ENCODE data around the gene TTC14. TPM values are rescaled to one million over a fixed set of nuclear protein-coding genes. Genes with fewer than 3 reads are reported as not detected.

Gene TTC14
- total and polyA plus RNA-seq, 2 of the 13 experiments (the other 11 are each of a cell fraction or from before 2014, with no cell fraction given), result 28.1 to 35.9 TPM

DNA sequence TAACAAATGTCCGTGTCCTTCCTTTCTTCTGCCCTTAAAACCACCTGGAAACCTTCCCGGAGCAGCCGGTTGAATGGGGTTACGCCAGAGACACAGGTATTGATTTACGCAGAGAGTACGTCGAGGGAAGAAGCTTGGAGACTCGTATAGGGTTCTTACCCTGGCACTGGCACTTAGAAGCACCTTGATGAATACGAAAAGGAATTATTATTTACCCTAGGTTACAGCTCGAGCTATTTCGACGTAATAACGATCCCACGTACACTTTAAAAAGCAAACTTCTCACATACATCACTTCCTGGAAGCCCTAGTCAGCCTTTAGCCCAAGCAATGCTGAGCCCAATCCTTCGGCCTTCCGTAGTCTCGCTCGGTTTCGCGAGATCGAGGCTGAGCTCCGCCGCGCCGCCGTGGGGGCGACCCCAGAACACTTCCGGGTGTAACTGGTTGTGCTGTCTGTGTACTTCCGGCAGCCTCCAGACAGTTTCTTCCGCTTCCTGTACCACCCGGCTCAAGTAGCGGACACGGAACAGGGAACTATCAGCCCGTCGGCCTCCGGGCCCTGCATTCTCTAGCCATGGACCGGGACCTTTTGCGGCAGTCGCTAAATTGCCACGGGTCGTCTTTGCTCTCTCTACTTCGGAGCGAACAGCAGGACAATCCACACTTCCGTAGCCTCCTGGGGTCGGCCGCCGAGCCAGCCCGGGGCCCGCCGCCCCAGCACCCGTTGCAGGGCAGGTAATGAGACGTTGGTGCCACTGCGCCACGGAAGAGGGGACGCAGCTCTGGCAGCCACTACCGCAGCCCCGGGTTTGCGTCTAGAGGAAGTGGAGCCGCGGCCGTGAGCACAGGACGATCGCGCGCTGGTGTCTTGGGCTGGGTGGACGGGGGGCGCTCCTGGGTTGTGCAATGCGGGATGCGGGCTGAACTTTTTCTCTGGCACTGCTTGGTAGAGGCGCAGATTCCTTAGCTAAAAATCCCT, at the start of gene TTC14 (continued):
- TF ChIP-seq ZNF567 (CRISPR knock-in tag; IDR thresholded peaks at IDR 0.05; ENCODE audit: borderline replicate concordance) (no peak), MEIS1 (CRISPR knock-in tag; IDR thresholded peaks at IDR 0.05; ENCODE audit: borderline replicate concordance) (no peak), PITX1 (CRISPR knock-in tag; IDR thresholded peaks at IDR 0.05) (peak; percentile 57; the same call in 1 of the 2 replicates), SMAD1 (CRISPR knock-in tag; IDR thresholded peaks at IDR 0.05; ENCODE audit: borderline replicate concordance, low read depth) (0 out of 2 replicates have a peak, but pooled peaks have one; percentile 81), ATAD3A (CRISPR knock-in tag; IDR thresholded peaks at IDR 0.05) (no peak), ZNF703 (CRISPR knock-in tag; IDR thresholded peaks at IDR 0.05; ENCODE audit: borderline replicate concordance) (peak; percentile 1; the same call in 1 of the 2 replicates), TARDBP (CRISPR knock-in tag; IDR thresholded peaks at IDR 0.05) (peak; percentile 84), ZNF652 (CRISPR knock-in tag; IDR thresholded peaks at IDR 0.05; ENCODE audit: borderline replicate concordance, low read depth) (no peak), ISX (CRISPR knock-in tag; conservative IDR thresholded peaks at IDR 0.05) (peak; percentile 90; the same call in 1 of the 2 replicates), KDM5A (IDR thresholded peaks at IDR 0.05; ENCODE audit: borderline replicate concordance, low read length) (peak; percentile 84), PHF8 (CRISPR knock-in tag; IDR thresholded peaks at IDR 0.05) (peak; percentile 93), HDAC1 (CRISPR knock-in tag; IDR thresholded peaks at IDR 0.05) (peak; percentile 76), WIZ (CRISPR knock-in tag; IDR thresholded peaks at IDR 0.05) (peak; percentile 92; the same call in 1 of the 2 replicates), ZMYM3 (CRISPR knock-in tag; IDR thresholded peaks at IDR 0.05) (peak; percentile 33; the same call in 1 of the 2 replicates), ASH2L (IDR thresholded peaks at IDR 0.05; ENCODE audit: insufficient read length, low read depth, low read length) (peak; percentile 94), AGO2 (optimal IDR thresholded peaks at IDR 0.05; ENCODE audit: low read depth, low read length) (peak; percentile 69), ZFP82 (CRISPR knock-in tag; IDR thresholded peaks at IDR 0.05; ENCODE audit: borderline replicate concordance) (peak; percentile 78; the same call in 1 of the 2 replicates), SIN3A (IDR thresholded peaks at IDR 0.05; ENCODE audit: borderline replicate concordance, low read depth, low read length) (peak; percentile 64; the same call in 1 of the 2 replicates), ATRX (CRISPR knock-in tag; IDR thresholded peaks at IDR 0.05; ENCODE audit: borderline replicate concordance) (no peak), FOXA1 (IDR thresholded peaks at IDR 0.05) (no peak), FOXA1 (CRISPR knock-in tag; IDR thresholded peaks at IDR 0.05) (peak; percentile 74)
- TF ChIP-seq, protein P1, sequence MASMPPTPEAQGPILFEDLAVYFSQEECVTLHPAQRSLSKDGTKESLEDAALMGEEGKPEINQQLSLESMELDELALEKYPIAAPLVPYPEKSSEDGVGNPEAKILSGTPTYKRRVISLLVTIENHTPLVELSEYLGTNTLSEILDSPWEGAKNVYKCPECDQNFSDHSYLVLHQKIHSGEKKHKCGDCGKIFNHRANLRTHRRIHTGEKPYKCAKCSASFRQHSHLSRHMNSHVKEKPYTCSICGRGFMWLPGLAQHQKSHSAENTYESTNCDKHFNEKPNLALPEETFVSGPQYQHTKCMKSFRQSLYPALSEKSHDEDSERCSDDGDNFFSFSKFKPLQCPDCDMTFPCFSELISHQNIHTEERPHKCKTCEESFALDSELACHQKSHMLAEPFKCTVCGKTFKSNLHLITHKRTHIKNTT (CRISPR knock-in tag; IDR thresholded peaks at IDR 0.05), result no peak
- TF ChIP-seq, protein P2, sequence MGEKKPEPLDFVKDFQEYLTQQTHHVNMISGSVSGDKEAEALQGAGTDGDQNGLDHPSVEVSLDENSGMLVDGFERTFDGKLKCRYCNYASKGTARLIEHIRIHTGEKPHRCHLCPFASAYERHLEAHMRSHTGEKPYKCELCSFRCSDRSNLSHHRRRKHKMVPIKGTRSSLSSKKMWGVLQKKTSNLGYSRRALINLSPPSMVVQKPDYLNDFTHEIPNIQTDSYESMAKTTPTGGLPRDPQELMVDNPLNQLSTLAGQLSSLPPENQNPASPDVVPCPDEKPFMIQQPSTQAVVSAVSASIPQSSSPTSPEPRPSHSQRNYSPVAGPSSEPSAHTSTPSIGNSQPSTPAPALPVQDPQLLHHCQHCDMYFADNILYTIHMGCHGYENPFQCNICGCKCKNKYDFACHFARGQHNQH (CRISPR knock-in tag; IDR thresholded peaks at IDR 0.05), result peak; percentile 83; the same call in 1 of the 2 replicates
- TF ChIP-seq, protein P3, sequence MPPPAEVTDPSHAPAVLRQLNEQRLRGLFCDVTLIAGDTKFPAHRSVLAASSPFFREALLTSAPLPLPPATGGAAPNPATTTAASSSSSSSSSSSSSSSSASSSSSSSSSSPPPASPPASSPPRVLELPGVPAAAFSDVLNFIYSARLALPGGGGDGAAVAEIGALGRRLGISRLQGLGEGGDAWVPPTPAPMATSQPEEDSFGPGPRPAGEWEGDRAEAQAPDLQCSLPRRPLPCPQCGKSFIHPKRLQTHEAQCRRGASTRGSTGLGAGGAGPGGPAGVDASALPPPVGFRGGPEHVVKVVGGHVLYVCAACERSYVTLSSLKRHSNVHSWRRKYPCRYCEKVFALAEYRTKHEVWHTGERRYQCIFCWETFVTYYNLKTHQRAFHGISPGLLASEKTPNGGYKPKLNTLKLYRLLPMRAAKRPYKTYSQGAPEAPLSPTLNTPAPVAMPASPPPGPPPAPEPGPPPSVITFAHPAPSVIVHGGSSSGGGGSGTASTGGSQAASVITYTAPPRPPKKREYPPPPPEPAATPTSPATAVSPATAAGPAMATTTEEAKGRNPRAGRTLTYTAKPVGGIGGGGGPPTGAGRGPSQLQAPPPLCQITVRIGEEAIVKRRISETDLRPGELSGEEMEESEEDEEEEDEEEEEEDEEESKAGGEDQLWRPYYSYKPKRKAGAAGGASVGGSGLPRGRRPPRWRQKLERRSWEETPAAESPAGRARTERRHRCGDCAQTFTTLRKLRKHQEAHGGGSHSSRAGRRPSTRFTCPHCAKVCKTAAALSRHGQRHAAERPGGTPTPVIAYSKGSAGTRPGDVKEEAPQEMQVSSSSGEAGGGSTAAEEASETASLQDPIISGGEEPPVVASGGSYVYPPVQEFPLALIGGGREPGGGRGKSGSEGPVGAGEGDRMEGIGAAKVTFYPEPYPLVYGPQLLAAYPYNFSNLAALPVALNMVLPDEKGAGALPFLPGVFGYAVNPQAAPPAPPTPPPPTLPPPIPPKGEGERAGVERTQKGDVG (CRISPR knock-in tag; IDR thresholded peaks at IDR 0.05; ENCODE audit: borderline replicate concordance), result no peak

Data from HepG2 (cell line).